GM21528 (cell line): ENCODE measurements around the gene BTF3.
"Not testable (repeated sequence)": the region's sequence is repeated elsewhere in the genome, so short reads cannot be mapped to it uniquely, and the experiment has no call there.

Experiments
- ATAC-seq: cut with Tn5 transposase; IDR thresholded peaks from one replicate; pipeline ENCODE4 v1.9.1; 2021; ENCODE audit warnings: mild to moderate bottlenecking, moderate library complexity; ENCODE audit not compliant: unreplicated experiment, low FRiP score

BTF3 gene

DNA sequence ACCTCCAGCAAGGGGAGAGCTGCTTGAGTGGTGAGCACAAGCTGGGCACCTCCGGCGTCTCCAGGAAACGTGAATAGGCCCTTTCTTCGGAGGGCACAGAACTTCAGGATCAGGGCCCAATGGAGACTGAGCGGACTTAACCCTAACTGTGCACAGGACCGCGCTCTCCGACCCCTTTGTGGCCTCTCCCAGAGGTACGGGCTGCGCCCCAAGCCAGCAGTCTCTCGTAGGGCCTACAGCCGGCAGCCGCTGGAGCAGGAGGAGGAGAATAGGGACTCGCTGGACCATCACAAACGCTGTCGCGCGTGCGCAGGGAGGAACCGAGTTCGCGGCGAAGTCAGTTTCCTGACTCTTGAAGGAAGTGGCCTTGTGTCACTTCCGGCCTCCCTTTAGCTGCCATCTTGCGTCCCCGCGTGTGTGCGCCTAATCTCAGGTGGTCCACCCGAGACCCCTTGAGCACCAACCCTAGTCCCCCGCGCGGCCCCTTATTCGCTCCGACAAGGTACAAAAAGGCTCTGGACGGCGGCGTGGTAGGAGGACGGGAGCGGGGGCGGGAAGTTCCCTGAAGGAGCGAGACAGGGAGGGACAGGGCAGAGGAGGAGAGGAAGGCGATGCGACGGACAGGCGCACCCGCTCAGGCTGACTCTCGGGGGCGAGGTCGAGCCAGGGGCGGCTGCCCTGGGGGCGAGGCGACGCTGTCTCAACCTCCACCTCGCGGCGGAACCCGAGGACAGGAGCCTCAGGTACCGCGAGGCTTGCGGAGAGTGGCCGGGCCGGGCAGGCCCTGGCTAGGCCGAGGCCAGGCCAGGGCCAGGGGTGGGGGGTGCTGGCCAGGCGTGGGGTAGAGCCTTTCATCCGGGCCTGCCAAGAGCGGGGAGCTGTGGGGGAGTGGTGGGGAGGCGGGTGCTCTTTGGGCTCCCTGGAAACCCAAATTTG is at the start of gene BTF3:
TSS of gene BTF3 (plus strand) at position 386 of the 936 bp plus-strand sequence. CDS start at position 612, 226 bp downstream.
- ATAC-seq, result peak; percentile 96

DNA sequence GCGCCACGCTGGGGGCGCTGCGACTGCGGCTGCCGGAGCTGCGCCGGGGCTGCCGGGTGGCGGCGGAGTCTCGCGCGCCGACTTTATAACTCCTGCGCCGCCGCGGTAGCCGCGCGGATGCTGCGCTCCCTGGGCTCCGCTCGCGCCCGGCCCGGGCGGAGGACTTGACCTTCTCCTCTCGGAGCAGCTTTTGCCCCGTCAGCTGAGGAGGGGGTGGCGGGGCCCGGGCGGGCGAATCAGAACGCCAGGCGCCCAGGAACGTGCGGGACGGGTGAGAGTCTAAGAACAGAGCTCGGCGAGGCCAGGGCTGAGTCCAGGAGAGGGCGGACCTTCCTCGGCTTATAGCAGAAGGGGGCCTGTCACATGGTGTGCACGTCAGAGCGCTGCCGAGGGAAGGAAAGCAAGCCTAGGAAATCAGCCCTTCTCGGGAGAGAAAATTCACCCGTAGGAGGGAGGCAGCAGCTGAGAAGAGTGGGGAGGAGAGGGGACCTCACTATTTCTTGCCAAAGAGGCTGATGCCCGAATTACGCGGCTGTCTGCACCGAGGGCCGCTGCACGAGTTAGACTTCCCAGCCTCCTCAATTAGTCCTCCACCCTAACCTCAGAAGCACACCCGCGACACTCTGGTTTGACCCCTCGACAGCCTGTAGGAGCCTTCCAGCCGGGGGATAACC is 49.6 kb upstream of the BTF3 start, which contains the start of gene FOXD1:
TSS of gene FOXD1 (minus strand) at position 315 of the 674 bp plus-strand sequence. CDS start 415 bp downstream, outside the sequence.
- no peak for ATAC-seq

DNA sequence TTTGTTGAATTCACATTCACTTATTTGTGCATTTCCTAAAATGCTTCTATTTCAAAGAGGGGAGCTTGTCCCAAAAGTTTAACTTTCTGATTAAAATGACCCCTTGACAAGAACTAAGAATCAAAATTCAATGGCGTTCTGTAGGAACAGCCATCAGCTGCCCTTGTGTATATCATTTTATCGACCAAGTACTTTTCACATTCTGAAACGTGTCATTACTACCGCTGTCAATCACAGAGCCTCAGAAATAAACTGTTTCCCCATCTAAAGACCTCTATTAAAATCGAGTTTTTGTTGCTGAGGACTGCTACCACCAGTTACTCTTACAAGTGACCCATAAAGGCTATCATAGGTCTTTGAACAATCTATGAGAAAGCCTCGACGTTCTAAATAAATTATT is 48.1 kb upstream of the BTF3 start:
- ATAC-seq, result no peak

DNA sequence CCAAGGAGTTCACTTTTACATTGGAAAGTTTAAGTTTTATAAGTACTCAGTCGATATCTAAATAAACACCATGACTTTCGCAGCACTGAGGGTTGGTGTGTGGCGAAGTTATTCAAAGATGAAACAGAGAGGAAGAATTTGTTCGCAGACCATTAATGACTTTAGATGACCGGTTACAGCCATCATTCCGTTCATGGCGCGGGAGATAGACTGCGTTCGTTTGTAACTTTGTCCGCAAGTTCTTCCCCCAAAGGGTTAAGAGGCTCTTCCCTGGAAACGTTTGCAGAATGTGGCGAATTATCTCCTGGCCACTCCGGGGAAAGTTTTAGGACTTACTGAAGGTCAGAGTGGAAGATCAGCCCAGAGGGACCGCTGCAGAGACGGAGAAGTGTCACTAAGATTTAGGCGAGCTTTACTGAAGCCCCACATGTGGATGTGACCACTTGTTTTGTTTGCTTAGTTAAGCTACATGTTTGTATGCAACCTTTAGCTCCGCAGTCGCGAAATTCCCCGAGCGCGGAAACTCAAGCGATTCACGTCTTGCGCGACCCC is 47.5 kb upstream of the BTF3 start:
- no peak for ATAC-seq

DNA sequence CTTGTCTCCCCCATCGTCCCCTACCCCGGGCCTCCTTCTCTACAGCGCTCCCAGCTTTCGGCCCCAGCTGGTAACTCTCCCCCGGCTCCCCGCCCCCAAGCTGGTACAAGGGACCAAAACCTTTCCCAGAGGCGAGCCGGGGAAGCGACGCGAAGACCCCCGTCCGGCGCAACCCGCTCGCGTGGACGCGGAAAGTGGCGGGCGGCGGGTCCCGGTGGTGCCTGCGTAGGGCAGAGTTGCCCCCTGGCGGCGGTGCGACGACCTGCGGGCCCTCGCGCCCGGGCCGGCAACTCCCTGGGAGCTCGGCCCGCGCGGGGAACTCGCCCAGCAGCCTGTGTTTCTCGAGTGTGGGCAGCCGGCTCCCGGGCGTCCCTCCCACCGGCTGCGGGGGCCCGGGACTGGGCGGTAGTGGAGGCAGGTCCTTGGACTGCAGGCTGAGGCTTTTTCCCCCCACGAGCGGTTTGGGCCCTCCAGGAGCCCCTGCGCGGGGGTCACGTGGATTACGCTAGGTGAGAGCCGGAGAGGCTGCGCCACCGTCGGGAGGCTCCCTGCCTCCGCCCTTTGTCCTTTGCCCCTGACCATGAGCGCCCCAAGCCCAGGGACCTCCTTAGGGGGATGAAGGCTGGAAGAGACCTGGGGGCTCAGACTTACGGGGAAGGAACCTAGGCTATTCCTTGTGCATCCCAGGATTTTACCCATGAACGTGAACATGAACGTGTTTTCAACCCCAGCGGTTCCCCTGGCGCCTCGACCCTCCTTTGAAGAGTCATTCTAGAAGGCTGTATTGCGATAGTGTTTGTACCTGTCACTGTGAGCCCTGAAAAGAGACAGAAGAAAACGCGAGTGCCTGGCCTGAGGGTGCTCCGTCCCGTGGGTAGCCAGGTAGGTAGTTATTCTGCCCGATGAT is 46.8 kb upstream of the BTF3 start:
- ATAC-seq, result no peak

DNA sequence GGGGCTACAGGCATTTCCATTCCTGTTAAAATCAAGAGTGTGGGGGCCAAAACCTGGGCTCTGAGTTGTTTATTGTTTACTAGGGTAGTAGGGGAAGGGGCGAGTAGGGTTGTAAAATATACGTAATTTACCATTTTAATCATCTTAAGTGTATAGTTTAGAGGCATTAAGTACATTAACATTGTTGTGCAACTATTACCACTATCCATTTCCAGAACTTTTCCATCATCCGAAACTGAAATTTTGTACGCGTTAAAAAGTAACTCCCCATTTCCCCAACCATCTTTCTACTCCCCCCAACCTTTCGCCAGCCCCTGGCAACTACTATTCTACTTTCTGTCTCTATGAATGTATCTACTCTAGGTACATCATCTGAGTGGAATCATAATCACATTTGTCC is 46.0 kb upstream of the BTF3 start:
- no peak for ATAC-seq

DNA sequence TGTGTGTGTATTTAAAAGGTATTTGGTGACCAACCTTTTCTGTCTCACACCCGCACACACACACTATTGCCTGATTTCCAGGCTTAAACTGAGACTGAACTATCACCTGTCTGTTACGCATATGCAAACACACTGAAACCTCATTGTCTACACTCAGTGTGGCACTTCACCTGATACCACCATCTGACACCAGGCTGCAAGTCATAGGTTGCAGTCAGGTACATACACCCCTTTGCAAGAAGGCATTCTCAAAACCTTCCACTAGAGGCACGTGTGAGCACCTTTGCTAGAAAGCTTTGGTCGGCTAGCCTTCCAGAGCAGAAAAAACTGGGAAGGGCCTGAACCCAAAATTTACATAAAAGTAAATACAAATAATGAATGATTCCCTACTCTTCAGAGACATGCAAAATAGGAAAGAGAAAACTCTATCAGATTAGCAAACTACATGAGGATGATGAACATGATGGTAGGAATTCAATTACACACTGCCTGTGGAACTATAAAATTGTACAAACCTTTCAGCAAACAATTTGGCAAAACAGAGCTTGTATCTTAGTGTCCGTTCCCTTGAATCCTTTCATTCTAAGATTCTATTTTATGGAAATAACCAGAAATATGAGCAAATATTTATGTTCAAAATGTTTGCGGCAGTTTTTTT is 43.7 kb upstream of the BTF3 start:
- ATAC-seq, result no peak

DNA sequence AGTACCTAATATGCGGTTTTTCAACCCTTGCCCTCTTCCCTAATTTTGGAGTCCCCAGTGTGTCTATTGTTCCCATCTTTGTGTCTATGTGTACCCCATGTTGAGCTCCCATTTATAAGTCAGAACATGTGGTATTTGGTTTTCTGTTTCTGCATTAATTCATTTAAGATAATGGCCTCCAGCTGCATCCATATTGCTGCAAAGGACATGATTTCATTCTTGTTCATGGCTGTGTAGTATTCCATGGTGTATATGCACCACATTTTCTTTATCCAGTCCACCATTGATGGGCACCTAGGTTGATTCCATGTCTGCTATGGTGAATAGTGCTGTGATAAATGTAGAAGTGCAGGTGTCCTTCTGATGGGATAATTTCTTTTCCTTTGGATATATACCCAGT is 41.8 kb upstream of the BTF3 start:
- not testable (repeated sequence) for ATAC-seq

DNA sequence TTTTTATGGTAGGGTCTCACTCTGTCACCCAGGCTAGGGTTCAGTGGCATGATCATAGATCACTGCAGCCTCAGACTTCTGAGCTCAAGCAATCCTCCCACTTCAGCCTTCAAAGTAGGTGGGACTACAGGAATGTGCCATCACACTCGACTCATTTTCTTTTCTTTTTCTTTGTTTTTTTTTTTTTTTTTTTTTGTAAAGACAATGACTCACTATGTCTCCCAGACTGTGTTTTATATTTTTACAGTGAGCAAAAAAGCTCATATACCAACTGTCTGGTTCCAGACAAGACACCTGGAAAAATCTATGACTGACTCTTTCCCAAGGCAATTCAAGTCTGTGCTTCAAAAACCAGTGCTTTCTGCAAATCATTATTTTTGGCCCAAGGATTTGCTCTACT is 38.9 kb upstream of the BTF3 start:
- no peak for ATAC-seq

DNA sequence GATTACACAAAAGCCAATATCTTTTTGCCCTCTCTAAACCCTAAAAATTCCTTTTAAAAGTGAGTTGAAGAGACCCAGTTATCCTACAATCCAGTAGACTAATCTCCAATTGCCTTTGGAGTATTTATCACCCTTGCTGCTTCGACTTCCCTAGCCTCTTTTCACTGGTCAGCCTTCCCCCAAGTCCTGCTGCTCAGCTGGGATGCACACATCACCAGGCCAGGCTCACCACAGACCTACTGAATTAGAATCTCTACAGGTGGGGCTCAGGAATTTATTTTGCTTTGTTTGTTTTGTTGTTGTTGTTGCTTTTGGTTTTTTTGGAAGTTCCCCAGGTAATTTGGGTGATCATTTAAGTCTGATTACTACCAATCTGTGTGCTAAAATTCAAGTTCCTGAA is 38.1 kb upstream of the BTF3 start:
- no peak for ATAC-seq

DNA sequence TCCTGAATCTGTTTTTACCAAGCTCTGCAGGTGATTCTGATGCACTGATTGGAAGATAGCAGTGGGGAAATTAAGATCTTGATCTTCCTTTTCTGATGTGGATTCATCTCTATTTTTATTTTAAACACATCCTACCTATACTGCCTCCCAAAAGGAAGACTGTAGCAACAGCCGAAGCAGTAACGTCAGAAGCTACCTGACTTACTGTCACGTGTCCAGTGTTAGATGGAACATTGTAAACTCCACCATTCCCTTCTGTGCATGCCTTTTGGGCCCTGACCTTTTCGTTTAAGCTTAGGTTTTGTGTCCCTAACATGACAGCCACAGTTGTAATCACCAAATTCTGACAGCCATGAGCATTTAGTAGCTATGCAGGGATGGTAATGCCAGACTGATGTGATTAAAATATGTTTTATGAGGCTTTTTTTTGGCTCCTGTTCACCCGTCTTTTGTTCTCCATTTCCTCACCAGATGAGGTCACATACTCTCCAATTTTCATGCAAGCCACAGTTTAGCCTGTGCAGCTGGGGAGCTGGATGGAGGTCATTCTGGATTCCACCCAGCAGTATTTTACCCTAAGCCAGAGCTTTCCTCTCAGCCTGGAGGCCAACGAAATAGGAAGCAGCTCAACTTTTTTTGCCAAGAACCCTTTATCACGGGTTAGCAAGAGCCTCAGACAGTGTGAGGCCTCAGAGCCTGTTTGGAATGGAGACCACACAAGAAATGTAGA is 34.1 kb upstream of the BTF3 start:
- ATAC-seq, result no peak

DNA sequence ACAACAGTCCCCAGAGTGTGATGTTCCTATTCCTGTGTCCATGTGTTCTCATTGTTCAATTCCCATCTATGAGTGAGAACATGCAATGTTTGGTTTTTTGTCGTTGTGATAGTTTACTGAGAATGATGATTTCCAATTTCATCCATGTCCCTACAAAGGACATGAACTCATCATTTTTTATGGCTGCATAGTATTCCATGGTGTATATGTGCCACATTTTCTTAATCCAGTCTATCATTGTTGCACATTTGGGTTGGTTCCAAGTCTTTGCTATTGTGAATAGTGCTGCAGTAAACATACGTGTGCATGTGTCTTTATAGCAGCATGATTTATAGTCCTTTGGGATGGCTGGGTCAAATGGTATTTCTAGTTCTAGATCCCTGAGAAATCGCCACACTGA is 29.6 kb upstream of the BTF3 start:
- not testable (repeated sequence) for ATAC-seq

DNA sequence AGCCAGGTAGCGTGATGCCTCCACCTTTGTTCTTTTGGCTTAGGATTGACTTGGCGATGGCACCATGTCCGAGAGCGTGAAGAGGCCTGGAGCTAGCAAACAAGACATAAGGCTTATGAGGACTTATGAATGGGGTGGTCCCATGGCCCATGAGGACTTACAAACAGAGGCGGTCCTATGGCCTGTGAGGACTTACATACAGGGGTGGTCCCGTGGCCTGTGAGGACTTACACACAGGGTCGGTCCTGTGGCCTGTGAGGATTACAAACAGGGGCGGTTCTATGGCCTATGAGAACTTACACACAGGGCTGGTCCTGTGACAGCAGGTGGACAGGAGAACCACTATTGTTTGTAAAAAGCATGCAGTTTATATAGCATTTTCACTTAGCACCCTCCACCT is 28.4 kb upstream of the BTF3 start:
- no peak for ATAC-seq

DNA sequence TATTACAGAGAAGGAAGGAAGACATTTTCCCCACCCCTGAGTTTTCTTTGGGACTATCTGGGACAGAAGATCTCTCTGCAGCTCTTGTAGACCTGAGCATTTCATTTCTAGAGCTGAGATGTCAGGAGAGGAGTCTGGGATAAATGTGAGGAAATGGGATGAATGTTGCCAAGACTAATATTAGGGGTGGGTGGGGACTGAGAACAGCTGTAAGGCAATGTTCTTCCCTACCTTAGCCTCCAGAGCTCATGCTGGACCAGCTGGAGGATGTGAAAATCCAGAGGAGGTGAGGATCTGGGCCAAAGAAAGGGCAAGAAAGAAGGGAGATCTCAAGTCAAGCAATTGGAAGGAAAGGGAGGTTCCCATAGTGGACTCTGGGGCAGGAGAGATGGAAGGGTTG is 26.6 kb upstream of the BTF3 start:
- ATAC-seq, result no peak

DNA sequence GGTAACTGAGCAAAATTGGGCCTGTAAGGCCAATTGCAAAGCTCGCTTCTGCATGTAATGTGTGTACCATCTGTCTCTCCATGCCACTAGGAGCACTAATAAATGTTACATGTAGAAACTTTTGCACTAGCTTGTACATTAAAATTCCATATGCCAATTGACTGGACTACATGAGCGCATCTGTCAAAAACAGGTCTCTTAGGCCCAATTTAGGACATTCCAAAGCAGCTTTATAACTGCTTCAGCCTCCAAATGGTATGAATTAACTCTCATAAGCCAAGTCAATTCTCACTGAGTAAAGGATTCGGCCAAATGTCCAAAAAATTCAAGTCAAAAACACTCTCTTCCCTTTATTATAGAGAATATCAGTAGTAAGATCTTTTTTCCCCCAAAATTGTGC is 26.1 kb upstream of the BTF3 start:
- ATAC-seq, result no peak

DNA sequence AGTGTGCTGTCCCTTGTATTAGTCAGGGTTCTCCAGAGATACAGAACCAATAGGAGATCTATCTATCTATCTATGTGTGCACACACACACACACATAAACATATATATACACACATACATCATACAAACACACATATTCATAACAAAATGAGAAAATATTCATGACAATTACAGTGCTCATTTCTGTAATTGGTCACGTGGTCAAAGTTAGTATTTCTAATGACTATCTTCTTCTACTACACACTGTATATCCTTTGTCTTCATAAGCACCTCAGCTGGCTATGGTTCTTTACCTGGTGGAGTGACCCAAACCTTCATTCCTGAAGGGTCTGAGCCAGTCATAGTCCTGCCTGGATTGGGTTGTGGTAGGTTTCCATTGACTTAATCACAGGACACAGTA is 17.7 kb upstream of the BTF3 start:
- ATAC-seq, result no peak

DNA sequence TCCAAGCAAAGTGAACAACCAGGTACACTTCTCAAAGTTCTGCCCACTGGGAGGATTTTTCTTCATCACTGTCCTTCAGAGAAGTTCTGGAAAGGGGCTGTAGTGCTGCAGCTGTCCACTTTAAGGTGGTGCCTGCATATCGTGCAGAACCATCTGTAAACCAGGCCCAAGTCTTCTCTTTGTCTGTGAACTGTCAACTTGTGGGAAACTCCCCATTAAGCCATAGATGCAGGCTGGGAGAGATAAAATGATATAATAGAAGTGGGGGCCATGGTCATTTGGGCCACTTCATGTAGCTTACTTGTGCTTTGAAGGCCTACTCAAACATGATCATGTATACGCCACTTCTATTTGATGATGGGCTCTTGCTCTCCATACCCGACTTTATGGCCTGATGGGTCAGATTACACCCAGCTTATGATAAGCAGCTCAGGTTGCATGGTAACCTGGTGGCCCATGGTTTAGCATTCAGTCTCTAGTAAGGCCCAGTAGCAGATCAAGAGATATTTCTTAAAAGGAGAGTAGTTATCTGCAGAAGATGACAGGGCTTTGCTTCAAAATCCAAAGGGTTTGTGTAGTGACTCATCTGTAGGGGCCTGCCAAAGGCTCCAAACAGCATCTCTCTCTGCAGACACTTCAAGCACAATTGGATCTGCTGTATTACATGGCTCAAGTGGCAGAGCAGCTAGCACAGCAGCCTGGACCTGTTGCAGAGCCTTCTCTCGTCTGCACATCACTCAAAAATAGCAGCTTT is 15.7 kb upstream of the BTF3 start:
- no peak for ATAC-seq

DNA sequence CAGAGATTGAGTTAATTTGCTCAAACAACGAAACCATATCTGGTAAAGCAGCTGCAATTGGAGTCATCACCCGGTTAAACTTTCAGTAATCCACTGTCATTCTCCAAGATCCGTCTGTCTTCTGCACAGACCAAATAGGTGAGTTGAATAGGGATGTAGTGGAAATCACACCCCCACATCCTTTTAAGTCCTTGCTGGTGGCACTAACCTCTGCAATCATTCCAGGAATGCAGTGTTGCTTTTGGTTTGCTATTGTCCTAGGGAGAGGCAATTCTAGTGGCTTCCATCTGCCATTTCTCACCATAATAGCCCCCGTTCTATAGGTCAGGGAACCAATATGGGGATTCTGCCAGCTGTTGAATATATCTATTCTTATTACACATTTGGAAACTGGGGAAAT is 14.6 kb upstream of the BTF3 start:
- ATAC-seq, result no peak

DNA sequence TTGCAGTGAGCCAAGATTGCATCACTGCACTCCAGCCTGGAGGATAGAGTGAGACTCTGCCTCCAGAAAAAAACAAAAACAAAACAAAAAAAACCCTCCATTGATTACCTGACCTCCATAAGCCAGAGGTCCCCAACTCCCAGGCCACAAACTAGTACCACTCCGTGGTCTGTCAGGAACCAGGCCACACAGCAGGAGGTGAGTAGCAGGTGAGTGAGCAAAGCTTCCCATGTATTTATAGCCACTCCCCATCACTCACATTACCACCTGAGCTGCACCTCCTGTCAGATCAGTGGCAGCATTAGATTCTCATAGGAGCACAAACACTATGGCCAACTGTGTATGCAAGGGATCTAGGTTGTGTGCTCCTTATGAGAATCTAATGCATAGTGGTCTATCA is 13.7 kb upstream of the BTF3 start:
- no peak for ATAC-seq
